ENCODE results near the gene SH3GL2.

The SH3GL2 gene

DNA sequence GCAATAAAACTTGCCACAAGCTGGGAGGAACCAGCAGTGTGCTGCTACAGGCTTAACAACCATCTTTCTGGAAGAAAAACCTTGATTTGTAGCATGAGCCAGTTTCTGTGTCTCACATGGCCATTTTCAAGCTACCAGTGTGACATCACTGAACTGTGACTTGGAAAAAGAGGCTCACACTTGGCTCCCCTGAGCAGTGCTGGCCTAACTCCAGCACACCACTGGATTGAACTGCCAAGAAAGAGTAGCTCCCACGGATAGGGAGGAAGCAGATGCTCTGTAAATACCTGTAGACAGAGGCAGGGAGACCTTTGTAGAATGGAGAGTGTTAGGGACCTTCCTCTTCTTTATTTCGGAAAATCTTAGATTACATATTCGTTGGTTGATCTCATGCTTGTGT is 197.9 kb downstream of the SH3GL2 start:
- Histone ChIP-seq H3K9me3 (ENCODE audit: control insufficient read depth, insufficient read depth, low read length) (no peaks in the 10 kb centered on the region), H3K36me3 (ENCODE audit: control insufficient read depth, low read length) (no peaks in the 10 kb centered on the region), H3K4me2 (ENCODE audit: low read length) (no peak overlapping the region), H3F3A (ENCODE audit: control insufficient read depth, insufficient read depth) (no peaks in the 10 kb centered on the region), H3K4me3 (ENCODE audit: low read length) (no peak overlapping the region), H4K20me1 (ENCODE audit: control insufficient read depth, insufficient read depth, low read depth, low read length) (no peaks in the 10 kb centered on the region), H3K27me3 (ENCODE audit: control insufficient read depth, low read length) (no peaks in the 10 kb centered on the region), H3K4me1 (ENCODE audit: control insufficient read depth, low read length) (no peaks in the 10 kb centered on the region), H3K79me2 (ENCODE audit: control insufficient read depth, low read length) (no peaks in the 10 kb centered on the region), H3K9me2 (replicated peaks; ENCODE audit: control insufficient read depth, low read length) (no peaks in the 10 kb centered on the region), H3K27ac (ENCODE audit: low read depth, low read length) (no peak overlapping the region)
- TF ChIP-seq EZH2phosphoT487 (IDR thresholded peaks at IDR 0.05; ENCODE audit: borderline replicate concordance, low read length) = no peak
- TF ChIP-seq, protein P1, sequence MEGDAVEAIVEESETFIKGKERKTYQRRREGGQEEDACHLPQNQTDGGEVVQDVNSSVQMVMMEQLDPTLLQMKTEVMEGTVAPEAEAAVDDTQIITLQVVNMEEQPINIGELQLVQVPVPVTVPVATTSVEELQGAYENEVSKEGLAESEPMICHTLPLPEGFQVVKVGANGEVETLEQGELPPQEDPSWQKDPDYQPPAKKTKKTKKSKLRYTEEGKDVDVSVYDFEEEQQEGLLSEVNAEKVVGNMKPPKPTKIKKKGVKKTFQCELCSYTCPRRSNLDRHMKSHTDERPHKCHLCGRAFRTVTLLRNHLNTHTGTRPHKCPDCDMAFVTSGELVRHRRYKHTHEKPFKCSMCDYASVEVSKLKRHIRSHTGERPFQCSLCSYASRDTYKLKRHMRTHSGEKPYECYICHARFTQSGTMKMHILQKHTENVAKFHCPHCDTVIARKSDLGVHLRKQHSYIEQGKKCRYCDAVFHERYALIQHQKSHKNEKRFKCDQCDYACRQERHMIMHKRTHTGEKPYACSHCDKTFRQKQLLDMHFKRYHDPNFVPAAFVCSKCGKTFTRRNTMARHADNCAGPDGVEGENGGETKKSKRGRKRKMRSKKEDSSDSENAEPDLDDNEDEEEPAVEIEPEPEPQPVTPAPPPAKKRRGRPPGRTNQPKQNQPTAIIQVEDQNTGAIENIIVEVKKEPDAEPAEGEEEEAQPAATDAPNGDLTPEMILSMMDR (IDR thresholded peaks at IDR 0.05; ENCODE audit: low read depth, low read length, poor library complexity, severe bottlenecking) = no peak

DNA sequence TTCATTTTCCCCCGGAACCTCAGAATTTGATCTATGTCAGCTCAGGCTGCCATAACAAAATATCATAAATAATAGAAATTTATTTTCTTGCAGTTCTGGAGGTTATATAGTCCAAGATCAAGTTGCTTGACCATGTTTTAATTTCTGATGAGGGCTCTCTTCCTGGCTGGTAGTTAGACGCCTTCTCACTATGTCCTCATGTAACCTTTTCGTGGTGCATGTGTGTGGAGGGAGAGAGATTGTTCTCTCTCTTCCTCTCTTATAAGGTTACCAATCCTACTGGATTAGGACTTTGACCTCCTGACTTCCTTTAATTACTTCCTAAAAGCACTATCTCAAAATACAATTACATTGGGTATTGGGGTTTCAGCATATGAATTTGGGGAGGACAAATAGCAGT is 198.6 kb downstream of the SH3GL2 start:
- no peak for TF ChIP-seq EZH2phosphoT487 (IDR thresholded peaks at IDR 0.05; ENCODE audit: borderline replicate concordance, low read length)
- TF ChIP-seq, protein P1 (IDR thresholded peaks at IDR 0.05; ENCODE audit: low read depth, low read length, poor library complexity, severe bottlenecking) = no peak

DNA sequence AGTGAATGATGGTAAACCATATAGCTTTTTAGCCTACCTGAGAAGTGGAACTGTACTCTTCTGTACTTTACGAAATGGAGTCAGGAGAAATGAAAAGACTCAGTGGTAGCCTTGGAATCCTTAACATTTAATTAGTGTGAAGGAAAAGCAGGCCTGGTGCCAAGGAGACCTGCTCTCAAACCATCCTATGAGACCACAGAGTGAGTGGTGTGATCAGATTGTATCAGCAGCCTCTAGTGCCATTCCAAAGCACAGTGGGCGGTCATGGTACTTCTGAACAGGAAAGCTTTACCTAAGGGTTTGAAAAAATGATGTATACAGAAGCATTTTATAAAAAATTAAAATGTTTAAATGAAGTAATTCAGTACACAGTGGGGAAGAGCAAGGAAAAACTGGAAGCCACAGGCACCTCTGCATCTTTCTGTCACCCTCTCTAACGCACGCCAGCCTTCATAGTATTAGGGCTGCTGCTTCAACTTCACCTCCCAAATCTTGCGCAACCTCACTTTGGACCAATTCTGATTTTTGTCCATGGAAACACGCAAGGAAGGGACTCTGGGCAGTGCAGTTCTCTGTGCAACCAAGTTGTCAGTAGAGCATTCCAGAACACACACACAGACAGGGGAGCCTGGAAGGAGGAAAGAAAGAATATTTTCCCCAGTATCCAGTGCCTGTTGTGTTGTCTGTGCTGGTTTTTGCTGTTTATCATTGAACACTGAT is 203.7 kb downstream of the SH3GL2 start:
- H4K20me1 ChIP-seq (ENCODE audit: control insufficient read depth, insufficient read depth, low read depth, low read length) = no peaks in the 10 kb centered on the region
- TF ChIP-seq EZH2phosphoT487 (IDR thresholded peaks at IDR 0.05; ENCODE audit: borderline replicate concordance, low read length) = no peak
- TF ChIP-seq, protein P1 (IDR thresholded peaks at IDR 0.05; ENCODE audit: low read depth, low read length, poor library complexity, severe bottlenecking) = no peak

More for the DNA sequence above, 198.6 kb downstream of the SH3GL2 start:
- H3K4me2 ChIP-seq (ENCODE audit: low read length) = no peak overlapping the region
- no peaks in the 10 kb centered on the region for H3K4me1 ChIP-seq (ENCODE audit: control insufficient read depth, low read length)
- H3K9me3 ChIP-seq (ENCODE audit: control insufficient read depth, insufficient read depth, low read length) = no peaks in the 10 kb centered on the region
- no peaks in the 10 kb centered on the region for H3K27me3 ChIP-seq (ENCODE audit: control insufficient read depth, low read length)
- no peak overlapping the region for H3K27ac ChIP-seq (ENCODE audit: low read depth, low read length)
- H3K79me2 ChIP-seq (ENCODE audit: control insufficient read depth, low read length) = no peaks in the 10 kb centered on the region
- H4K20me1 ChIP-seq (ENCODE audit: control insufficient read depth, insufficient read depth, low read depth, low read length) = no peaks in the 10 kb centered on the region
- H3K9me2 ChIP-seq (replicated peaks; ENCODE audit: control insufficient read depth, low read length) = no peaks in the 10 kb centered on the region
- H3K36me3 ChIP-seq (ENCODE audit: control insufficient read depth, low read length) = no peaks in the 10 kb centered on the region
- H3F3A ChIP-seq (ENCODE audit: control insufficient read depth, insufficient read depth) = no peaks in the 10 kb centered on the region
- no peak overlapping the region for H3K4me3 ChIP-seq (ENCODE audit: low read length)

More for the DNA sequence above, 203.7 kb downstream of the SH3GL2 start:
- Histone ChIP-seq H3K4me1 (ENCODE audit: control insufficient read depth, low read length) (no peaks in the 10 kb centered on the region), H3K36me3 (ENCODE audit: control insufficient read depth, low read length) (no peaks in the 10 kb centered on the region), H3K9me2 (replicated peaks; ENCODE audit: control insufficient read depth, low read length) (no peaks in the 10 kb centered on the region), H3K27ac (ENCODE audit: low read depth, low read length) (no peak overlapping the region), H3K27me3 (ENCODE audit: control insufficient read depth, low read length) (no peaks in the 10 kb centered on the region), H3F3A (ENCODE audit: control insufficient read depth, insufficient read depth) (no peaks in the 10 kb centered on the region), H3K4me3 (ENCODE audit: low read length) (no peak overlapping the region), H3K9me3 (ENCODE audit: control insufficient read depth, insufficient read depth, low read length) (no peaks in the 10 kb centered on the region), H3K79me2 (ENCODE audit: control insufficient read depth, low read length) (no peaks in the 10 kb centered on the region), H3K4me2 (ENCODE audit: low read length) (no peak overlapping the region)
